ENCODE measurements around the gene LANCL2. TPM values are rescaled to one million over a fixed set of nuclear protein-coding genes. Genes with fewer than 3 reads are reported as not detected.

LANCL2 gene
- total RNA-seq, 1 experiment from 2014 or later, result 10.0 TPM

DNA sequence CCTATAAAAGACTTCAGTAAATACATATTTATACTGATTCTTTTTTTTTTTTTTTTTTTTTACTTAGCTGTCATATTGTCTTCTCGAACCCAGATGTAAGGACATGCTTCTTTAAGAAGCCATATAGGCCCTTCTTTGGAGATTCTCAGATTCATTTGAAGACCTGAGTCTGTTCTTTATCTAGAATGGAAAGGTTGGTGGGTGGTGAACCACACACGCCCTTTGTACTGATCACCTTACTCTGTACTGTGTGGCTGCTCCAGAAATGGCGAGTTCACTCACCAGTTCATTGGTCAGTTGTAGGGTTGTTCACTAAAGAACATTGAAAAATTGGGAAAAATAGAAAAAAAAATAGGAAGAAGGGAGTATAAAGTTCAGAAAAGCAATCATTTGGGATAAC is 32.5 kb downstream of the LANCL2 start:
- TF ChIP-seq, protein P1, sequence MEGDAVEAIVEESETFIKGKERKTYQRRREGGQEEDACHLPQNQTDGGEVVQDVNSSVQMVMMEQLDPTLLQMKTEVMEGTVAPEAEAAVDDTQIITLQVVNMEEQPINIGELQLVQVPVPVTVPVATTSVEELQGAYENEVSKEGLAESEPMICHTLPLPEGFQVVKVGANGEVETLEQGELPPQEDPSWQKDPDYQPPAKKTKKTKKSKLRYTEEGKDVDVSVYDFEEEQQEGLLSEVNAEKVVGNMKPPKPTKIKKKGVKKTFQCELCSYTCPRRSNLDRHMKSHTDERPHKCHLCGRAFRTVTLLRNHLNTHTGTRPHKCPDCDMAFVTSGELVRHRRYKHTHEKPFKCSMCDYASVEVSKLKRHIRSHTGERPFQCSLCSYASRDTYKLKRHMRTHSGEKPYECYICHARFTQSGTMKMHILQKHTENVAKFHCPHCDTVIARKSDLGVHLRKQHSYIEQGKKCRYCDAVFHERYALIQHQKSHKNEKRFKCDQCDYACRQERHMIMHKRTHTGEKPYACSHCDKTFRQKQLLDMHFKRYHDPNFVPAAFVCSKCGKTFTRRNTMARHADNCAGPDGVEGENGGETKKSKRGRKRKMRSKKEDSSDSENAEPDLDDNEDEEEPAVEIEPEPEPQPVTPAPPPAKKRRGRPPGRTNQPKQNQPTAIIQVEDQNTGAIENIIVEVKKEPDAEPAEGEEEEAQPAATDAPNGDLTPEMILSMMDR (IDR thresholded peaks at IDR 0.05 in 2 of 3, conservative IDR thresholded peaks at IDR 0.05 in 1 of 3; ENCODE audit: borderline replicate concordance in 1 of 3, insufficient read depth in 1 of 3, low read depth in 2 of 3, low read length in 2 of 3), result no peak
- no peak for TF ChIP-seq RAD21 (IDR thresholded peaks at IDR 0.05; ENCODE audit: low read depth)
- no peak for TF ChIP-seq CBX3 (IDR thresholded peaks at IDR 0.05; ENCODE audit: low read depth)
- no peak for TF ChIP-seq SRF (IDR thresholded peaks at IDR 0.05; ENCODE audit: low read depth)
- no peak for TF ChIP-seq YY1 (IDR thresholded peaks at IDR 0.05; ENCODE audit: extremely low read depth, insufficient replicate concordance, low read depth, low read length)
- no peak for TF ChIP-seq POLR2AphosphoS5 (IDR thresholded peaks at IDR 0.05; ENCODE audit: low read depth, low read length)
- no peak for TF ChIP-seq CEBPB (IDR thresholded peaks at IDR 0.05; ENCODE audit: low read depth)
- no peak for TF ChIP-seq ZFX (IDR thresholded peaks at IDR 0.05)
- TF ChIP-seq, protein P2, sequence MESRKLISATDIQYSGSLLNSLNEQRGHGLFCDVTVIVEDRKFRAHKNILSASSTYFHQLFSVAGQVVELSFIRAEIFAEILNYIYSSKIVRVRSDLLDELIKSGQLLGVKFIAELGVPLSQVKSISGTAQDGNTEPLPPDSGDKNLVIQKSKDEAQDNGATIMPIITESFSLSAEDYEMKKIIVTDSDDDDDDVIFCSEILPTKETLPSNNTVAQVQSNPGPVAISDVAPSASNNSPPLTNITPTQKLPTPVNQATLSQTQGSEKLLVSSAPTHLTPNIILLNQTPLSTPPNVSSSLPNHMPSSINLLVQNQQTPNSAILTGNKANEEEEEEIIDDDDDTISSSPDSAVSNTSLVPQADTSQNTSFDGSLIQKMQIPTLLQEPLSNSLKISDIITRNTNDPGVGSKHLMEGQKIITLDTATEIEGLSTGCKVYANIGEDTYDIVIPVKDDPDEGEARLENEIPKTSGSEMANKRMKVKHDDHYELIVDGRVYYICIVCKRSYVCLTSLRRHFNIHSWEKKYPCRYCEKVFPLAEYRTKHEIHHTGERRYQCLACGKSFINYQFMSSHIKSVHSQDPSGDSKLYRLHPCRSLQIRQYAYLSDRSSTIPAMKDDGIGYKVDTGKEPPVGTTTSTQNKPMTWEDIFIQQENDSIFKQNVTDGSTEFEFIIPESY (IDR thresholded peaks at IDR 0.05; ENCODE audit: extremely low read depth, insufficient replicate concordance, low read length), result no peak
- intact Hi-C loops (cut with micrococcal nuclease), result no loop called here
- DNase-seq (ENCODE audit: low read depth, low spot score), result no peak
- Histone ChIP-seq H2AFZ (ENCODE audit: low read depth, low read length, poor library complexity, severe bottlenecking) (no peak overlapping the region), H3K79me2 (ENCODE audit: insufficient read depth, low read length) (no peaks in the 10 kb centered on the region), H3K9me3 (ENCODE audit: control insufficient read depth in 1 of 2, insufficient read depth in 1 of 2, low read depth in 1 of 2, low read length in 2 of 2) (no peaks in the 10 kb centered on the region), H3K27me3 (ENCODE audit: insufficient read depth, low read length) (no peaks in the 10 kb centered on the region), H3K27ac (ENCODE audit: low read depth, low read length) (no peak overlapping the region), H4K20me1 (ENCODE audit: insufficient read depth) (no peaks in the 10 kb centered on the region), H3K4me2 (ENCODE audit: low read length) (no peak overlapping the region), H3K9me2 (ENCODE audit: insufficient read depth) (no peaks in the 10 kb centered on the region), H3K36me3 (ENCODE audit: control insufficient read depth in 1 of 2, insufficient read depth in 2 of 2, low read length in 2 of 2) (no peaks in the 10 kb centered on the region), H3K4me3 (replicated peaks in 1 of 2; ENCODE audit: low read depth in 1 of 2, low read length in 2 of 2) (no peak overlapping the region), H3K9ac (ENCODE audit: low read length) (no peak overlapping the region), H3K4me1 (ENCODE audit: control insufficient read depth in 1 of 2, insufficient read depth in 2 of 2, low read length in 2 of 2) (no peaks in the 10 kb centered on the region)
- CTCF ChIA-PET, result no interaction called here
- POLR2A ChIA-PET, result no interaction called here
- no TSS peak for BruUV-seq (replicated peaks)
- RAD21 ChIA-PET (ENCODE audit: low non-redundant PET in 1 of 2, low total read pairs in 2 of 2, uncharacterized antibody in 2 of 2, unreplicated experiment in 2 of 2), result no interaction called here
- ATAC-seq, result no peak

All from HCT116 (cell line).